HepG2 (cell line): ENCODE data around the gene ING5. TPM values are rescaled to one million over a fixed set of nuclear protein-coding genes. Genes with fewer than 3 reads are reported as not detected.

Source experiments
- AGO1 ChIP-seq: fragments of 200-400 bp; formaldehyde crosslinking; IDR thresholded peaks from 2 replicates; pipeline ENCODE4 v1.6.1; 2017; ENCODE audit warnings: mild to moderate bottlenecking, low read depth, low read length, moderate library complexity; ENCODE audit not compliant: poor library complexity, severe bottlenecking
- DBP ChIP-seq: sonication (generic); formaldehyde crosslinking; IDR thresholded peaks from 2 replicates; pipeline ENCODE4 v1.4.0; 2020; ENCODE audit warnings: missing genetic modification reagents; ENCODE audit errors: not compliant biosample characterization
- HIC2 ChIP-seq: sonication (generic); formaldehyde crosslinking; IDR thresholded peaks from 2 replicates; pipeline ENCODE4 v1.9.0; 2022; ENCODE audit warnings: low read depth, missing genetic modification reagents
- HNF1A ChIP-seq, 2 experiments: sonication (generic) in 1 of 2; formaldehyde crosslinking in 1 of 2; IDR thresholded peaks; 2 replicates each; pipeline versions ENCODE4 v1.4.0 to v1.6.1; 2016 to 2020; ENCODE audit warnings: borderline replicate concordance in 1 of 2, low read depth in 1 of 2, mild to moderate bottlenecking in 1 of 2, missing genetic modification reagents in 1 of 2
- IRX3 ChIP-seq: sonication (generic); formaldehyde crosslinking; IDR thresholded peaks from 2 replicates; pipeline ENCODE4 v1.8.1; 2023; ENCODE audit warnings: mild to moderate bottlenecking, low read depth, missing genetic modification reagents, borderline replicate concordance
- MAX ChIP-seq: IDR thresholded peaks from 2 replicates; pipeline ENCODE4 v1.6.1; 2012; ENCODE audit warnings: inconsistent platforms
- SMAD9 ChIP-seq: sonication (generic); formaldehyde crosslinking; IDR thresholded peaks from 2 replicates; pipeline ENCODE4 v1.5.1; 2020; ENCODE audit warnings: mild to moderate bottlenecking, missing genetic modification reagents
- SNAPC4 ChIP-seq: sonication (generic); formaldehyde crosslinking; IDR thresholded peaks from 2 replicates; pipeline ENCODE4 v1.4.0; 2020; ENCODE audit warnings: mild to moderate bottlenecking, missing genetic modification reagents
- ZNF709 ChIP-seq: sonication (generic); formaldehyde crosslinking; IDR thresholded peaks from 2 replicates; pipeline ENCODE4 v1.5.0; 2020; ENCODE audit warnings: mild to moderate bottlenecking, missing genetic modification reagents
- ZNF75D ChIP-seq: sonication (generic); formaldehyde crosslinking; IDR thresholded peaks from 2 replicates; pipeline ENCODE4 v1.8.1; 2023; ENCODE audit warnings: missing genetic modification reagents, mild to moderate bottlenecking, borderline replicate concordance
- ZNF761 ChIP-seq: sonication (generic); formaldehyde crosslinking; conservative IDR thresholded peaks from 2 replicates; pipeline ENCODE4 v1.4.0; 2020; ENCODE audit warnings: mild to moderate bottlenecking, missing genetic modification reagents
- polyA plus RNA-seq, 8 experiments: library from polyadenylated mRNA; depleted of rRNA in 3 of 8; stranded (reverse) in 7 of 8; unstranded in 1 of 8; fragments of >200 nt; fragmentation: Illumina TruSeq in 4 of 8; extraction: Trizol in 4 of 8; gene quantifications; 2 replicates each; pipeline versions ENCODE4 v1.2.1 to v1.2.3, GENCODE V29; 2011 to 2016; ENCODE audit warnings: low read depth in 4 of 8, missing spikeins in 1 of 8, mixed read lengths in 1 of 8; ENCODE audit not compliant: insufficient read depth in 1 of 8
- total RNA-seq, 5 experiments: library from RNA; depleted of rRNA; stranded (reverse); fragments of >200 nt; fragmentation: Illumina TruSeq; extraction: Trizol; gene quantifications; 2 replicates each; pipeline ENCODE4 v1.2.3, GENCODE V29; 2016; ENCODE audit warnings: low read depth in 1 of 5

Gene ING5
- total and polyA plus RNA-seq, 2 of the 13 experiments (the other 11 are each of a cell fraction or from before 2014, with no cell fraction given): 61.9 to 71.9 TPM

- TF ChIP-seq HNF1A (IDR thresholded peaks at IDR 0.05; ENCODE audit: low read depth) (no peak), HNF1A (CRISPR knock-in tag; IDR thresholded peaks at IDR 0.05; ENCODE audit: borderline replicate concordance) (peak; percentile 67), SNAPC4 (no peak), DBP (CRISPR knock-in tag) (peak; percentile 86), MAX (peak; percentile 95), ZNF709 (CRISPR knock-in tag) (peak; percentile 95), AGO1 (peak; percentile 93), ZNF761 (CRISPR knock-in tag) (no peak; the same call in 1 of the 2 replicates), SMAD9 (CRISPR knock-in tag) (no peak), ZNF75D (CRISPR knock-in tag) (peak; percentile 92; the same call in 1 of the 2 replicates), IRX3 (CRISPR knock-in tag) (peak; percentile 87), HIC2 (peak; percentile 88; the same call in 1 of the 2 replicates)
These were observed at the start of gene ING5 (continued) for GRCh38 chr2:241701399-241702154.
